H1 (cell line): Measurements from ENCODE around the gene FBXW8.

Experiments
- CTCF ChIP-seq, 3 experiments: IDR thresholded peaks; 1 replicate in 2 of 3; 2 replicates in 1 of 3; pipeline versions ENCODE4 v1.5.1 to v1.6.1; 2011; ENCODE audit warnings: low read length in 3 of 3, mild to moderate bottlenecking in 3 of 3, inconsistent platforms in 2 of 3, low read depth in 1 of 3, moderate library complexity in 1 of 3; ENCODE audit not compliant: insufficient read depth in 1 of 3; ENCODE audit errors: control extremely low read depth in 1 of 3
- EP300 ChIP-seq, 2 experiments: IDR thresholded peaks; 1 replicate in 1 of 2; 2 replicates in 1 of 2; pipeline ENCODE4 v1.6.1; 2011 to 2012; ENCODE audit warnings: low read depth in 2 of 2, low read length in 2 of 2, mild to moderate bottlenecking in 2 of 2, borderline replicate concordance in 1 of 2, inconsistent platforms in 1 of 2, moderate library complexity in 1 of 2
- EZH2 ChIP-seq: fragments of 200-600 bp; sonication (generic); IDR thresholded peaks from 2 replicates; pipeline ENCODE4 v1.7.1; 2012; ENCODE audit warnings: low read depth, mild to moderate bottlenecking, moderate library complexity, low read length, inconsistent platforms; ENCODE audit not compliant: severe bottlenecking
- KDM4A ChIP-seq: IDR thresholded peaks from one replicate; pipeline ENCODE4 v1.7.1; 2012; ENCODE audit warnings: low read depth, mild to moderate bottlenecking, moderate library complexity, low read length, inconsistent platforms; ENCODE audit not compliant: severe bottlenecking
- POLR2AphosphoS5 ChIP-seq: IDR thresholded peaks from 2 replicates; pipeline ENCODE4 v1.6.1; 2011; ENCODE audit warnings: low read depth, low read length
- YY1 ChIP-seq: IDR thresholded peaks from 2 replicates; pipeline ENCODE4 v1.6.1; 2011; ENCODE audit warnings: low read depth, mild to moderate bottlenecking, low read length
- TF ChIP-seq, protein P1 (sequence below): IDR thresholded peaks from 2 replicates; pipeline ENCODE4 v1.6.1; 2012; ENCODE audit warnings: inconsistent platforms

GRCh38 chr12:116954710-116955381 is 44.1 kb downstream of the FBXW8 start:
- TF ChIP-seq KDM4A (no peak), POLR2AphosphoS5 (no peak), YY1 (no peak), EZH2 (no peak), EP300 (IDR thresholded peaks at IDR 0.05; ENCODE audit: borderline replicate concordance in 1 of 2, low read depth in 2 of 2, low read length in 2 of 2) (no peak), CTCF (IDR thresholded peaks at IDR 0.05; ENCODE audit: control extremely low read depth in 1 of 3, insufficient read depth in 1 of 3, low read depth in 1 of 3, low read length in 3 of 3) (no peak)
- TF ChIP-seq, protein P1, sequence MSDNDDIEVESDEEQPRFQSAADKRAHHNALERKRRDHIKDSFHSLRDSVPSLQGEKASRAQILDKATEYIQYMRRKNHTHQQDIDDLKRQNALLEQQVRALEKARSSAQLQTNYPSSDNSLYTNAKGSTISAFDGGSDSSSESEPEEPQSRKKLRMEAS = no peak
